Stimulated activated CD4-positive, alpha-beta T cell treated with anti-CD3 and anti-CD28 coated beads, Interleukin-1b, Interleukin-23, amount 100 ng/mL, for 1 hour (primary cell): ENCODE results near the gene PIMREG.
"Not testable (repeated sequence)": the region's sequence is repeated elsewhere in the genome, so short reads cannot be mapped to it uniquely, and the experiment has no call there.

Experiments used
- DNase-seq, 2 donors: peaks; one replicate each; pipeline ENCODE4 v3.0.0-alpha.2; 2020; ENCODE audit warnings: low read depth in 2 of 2

PIMREG gene

DNA sequence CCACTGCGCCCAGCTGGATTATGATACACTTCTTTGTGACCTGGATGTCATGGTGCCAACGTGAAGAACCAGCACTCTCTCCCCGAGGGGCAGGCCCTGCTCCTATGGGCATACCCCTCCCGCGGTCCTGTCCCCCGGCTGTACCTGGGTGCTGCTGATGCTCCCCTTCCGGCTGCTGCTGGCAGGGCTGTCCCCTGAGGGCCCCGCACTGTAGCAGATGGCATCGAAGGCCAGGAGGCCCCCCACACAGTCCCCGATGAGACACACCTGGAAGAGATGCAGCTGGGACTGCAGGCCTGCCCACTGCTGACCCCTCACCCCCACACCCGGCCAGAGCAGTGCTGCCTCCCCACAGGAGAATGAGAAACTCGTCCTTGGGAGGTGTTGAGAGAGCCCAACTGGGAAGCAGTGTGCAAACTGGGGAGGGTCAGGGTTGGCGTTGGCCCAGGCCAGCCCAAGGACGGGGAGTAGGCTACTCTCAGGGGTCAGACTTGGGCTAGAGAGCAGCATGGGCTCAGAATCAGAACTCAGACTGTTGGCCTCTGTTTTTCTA, 33.7 kb downstream of the PIMREG start:
- no peak for DNase-seq

DNA sequence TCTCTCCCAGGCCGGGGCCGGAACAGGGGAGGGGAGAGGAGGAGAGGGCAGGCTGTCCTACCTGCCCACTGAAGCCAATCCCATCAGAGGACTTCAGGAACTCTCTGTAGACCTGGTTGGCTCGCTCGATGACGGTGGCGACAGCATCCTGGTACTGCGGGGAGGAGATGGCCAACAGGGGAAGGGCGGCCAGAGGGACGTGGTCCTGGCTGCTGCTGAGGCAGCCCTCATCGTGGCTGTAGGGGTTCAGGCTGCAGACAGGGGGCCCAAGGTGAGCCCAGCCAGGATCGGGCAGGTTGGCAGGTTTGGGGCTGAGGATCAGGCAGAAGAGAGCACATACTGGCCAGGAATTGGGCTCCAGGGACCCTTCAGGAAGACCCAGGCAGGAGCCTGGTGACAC, 34.2 kb downstream of the PIMREG start:
- no peak for DNase-seq

- no peak for DNase-seq
Observed at GRCh38 chr17:6479622-6480302, 35.5 kb downstream of the PIMREG start.

GRCh38 chr17:6480303-6480675, 36.0 kb downstream of the PIMREG start:
- no peak for DNase-seq

DNA sequence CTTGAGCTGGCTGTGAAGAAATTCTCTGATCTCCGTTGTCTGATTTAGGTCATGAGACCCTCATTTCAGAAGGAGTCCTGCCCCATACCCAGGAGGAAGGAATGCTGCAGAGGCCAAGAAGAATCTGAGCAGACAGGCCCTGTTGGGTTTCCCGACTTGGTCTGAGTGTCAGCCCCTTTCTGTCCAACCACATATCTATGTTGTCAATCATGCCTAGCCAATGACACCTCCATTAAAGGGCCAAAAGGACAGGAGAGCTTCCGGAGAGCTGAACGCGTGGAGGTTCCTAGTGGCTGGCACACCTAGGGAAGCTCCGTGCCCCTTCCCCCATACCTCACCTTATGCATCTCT, 37.8 kb downstream of the PIMREG start:
- no peak for DNase-seq

- not testable (repeated sequence) for DNase-seq
Observed at GRCh38 chr17:6482796-6483195, 38.5 kb downstream of the PIMREG start.

DNA sequence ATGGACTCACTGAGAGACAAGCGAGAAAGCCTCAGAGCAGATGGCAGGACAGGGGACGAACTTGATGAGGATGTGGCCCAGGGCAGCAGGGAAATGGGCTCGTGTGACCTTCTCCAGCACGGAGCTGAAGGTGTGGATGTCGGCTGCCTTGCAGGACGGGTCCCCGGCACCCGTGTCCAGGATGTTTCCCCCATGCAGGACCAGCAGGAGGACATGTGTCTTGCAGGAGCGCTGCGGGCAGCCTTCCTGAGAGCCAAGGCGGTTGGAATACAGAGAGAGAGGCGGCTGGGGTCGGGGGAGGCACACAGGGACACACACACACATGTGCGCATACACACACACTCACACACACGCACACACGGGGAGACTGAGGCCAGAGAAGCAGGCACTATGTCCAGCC, 39.3 kb downstream of the PIMREG start:
- DNase-seq = no peak

GRCh38 chr17:6485646-6486412, 41.6 kb downstream of the PIMREG start:
- DNase-seq = no peak

- DNase-seq = no peak
Observed at GRCh38 chr17:6487251-6488007, 43.2 kb downstream of the PIMREG start.

GRCh38 chr17:6488008-6488539, 43.8 kb downstream of the PIMREG start:
- DNase-seq = no peak

- DNase-seq = no peak
Observed at GRCh38 chr17:6489016-6489550, 44.8 kb downstream of the PIMREG start.

DNA sequence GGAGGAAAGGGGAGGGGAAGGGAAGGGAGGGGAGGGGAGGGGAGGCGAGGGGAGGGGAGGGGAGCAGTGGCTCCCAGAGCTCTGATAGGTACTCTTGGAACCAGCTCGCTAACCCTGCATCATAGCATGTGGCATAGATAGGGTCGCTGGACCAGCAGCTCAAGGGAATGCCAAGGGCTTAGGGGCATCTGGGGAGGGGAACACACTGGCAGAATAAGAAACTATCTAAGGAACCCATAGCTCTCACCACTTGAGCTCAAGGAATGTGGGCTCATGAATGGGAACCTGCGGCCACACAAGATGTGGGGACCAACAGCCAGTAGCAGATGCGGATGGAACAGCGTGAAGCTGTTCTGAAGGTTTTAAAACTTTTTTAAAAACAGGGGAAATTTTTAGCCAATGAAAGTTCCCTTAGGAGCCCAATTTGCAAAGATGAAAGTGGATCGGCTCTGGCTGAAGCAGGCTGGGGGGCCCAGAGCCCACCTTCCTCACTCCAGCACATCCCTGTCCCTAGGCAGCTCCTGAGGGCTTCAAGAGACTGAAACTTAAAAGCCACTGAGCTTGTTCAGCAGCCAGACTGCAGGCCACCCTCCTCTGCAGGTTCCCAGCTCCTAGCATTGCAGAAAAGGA, 46.9 kb downstream of the PIMREG start:
- no peak for DNase-seq

GRCh38 chr17:6492892-6493674, 48.8 kb downstream of the PIMREG start:
- DNase-seq = no peak

DNA sequence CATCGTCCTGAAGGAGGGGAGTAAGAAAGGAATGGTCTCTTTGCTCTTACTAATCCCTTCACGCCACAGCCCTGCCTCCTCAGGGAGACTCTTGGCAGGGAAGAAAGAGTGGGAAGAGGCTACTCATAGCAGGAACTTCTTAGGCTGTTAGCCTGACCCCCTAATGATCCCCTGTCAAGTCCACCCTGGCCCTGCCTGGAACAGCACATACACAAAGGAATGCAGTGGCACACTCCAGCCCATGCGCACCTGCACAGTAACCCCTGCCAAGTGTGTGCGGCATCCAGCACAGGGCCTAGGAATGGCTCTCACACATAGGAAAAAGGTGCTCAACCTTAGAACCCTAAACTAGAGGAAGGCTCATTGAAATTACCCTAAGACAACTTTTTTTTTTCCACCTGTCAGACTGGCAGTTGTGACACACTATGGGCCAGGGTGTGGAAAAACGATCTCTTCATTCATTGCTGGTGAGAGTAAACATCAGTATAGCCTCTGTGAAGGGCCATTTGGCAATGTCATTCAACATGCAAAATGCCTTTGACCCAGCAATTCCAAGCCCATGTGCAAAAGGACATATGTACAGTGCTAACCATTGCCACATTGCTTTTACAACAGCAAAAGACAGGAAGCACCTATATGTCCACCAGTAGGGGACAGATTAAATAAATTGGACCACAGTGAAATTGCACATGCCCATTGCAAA, 50.1 kb downstream of the PIMREG start:
- DNase-seq = no peak

GRCh38 chr17:6495450-6496115, 51.3 kb downstream of the PIMREG start:
- DNase-seq = no peak

DNA sequence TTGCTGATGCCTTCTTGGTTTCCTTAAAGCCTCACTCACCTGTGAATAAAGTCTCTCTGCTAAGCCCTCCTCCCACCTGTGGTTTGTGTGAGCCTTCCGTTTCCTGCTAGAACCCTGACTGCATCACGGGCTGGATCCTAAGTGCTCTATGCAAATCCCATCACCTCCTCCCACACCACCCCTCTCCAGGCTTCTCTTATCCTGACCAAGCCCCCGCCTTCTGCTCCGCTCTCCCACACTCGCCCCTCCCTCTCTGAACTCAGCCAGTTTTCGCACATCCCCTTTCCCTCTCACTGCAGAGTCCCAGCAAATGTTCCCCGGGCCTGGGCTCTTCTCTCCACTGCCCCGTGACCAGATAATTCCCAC, 51.8 kb downstream of the PIMREG start:
- no peak for DNase-seq

DNA sequence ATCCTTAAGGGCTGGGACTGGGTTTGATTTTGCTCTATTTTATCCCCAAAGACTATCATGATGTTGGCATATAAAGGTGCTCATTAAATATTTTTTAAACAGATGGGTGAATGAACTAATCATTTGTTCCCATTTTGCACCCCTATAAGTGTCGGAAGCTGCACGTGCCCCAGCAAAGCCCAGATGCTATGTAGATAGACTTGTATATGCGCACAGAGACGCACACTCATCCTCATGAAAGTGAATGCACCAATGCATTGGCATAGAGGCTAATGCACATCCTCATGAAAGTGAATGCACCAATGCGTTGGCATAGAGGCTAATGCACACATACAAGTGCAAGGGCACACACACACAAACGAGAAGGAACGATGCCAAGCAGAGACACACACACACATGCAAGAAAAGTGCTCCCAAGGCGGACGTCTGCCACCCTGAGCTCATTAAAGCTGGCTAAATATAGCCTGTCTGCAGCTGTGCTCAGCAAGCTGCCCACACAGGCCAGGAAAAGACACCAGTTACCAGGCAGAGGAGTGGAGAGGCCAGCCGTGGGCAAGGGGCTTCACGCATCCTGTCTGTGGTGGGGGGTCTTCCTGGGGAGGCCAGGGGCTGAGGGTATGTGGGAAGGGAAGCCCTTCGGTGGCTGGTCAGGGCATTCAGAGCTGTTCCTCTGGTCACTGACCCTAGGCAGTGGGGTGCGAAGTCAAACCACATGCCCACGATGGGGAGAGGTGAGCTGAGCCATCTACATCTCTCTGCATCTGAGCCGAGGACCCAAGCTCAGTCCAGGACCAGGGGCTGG, 52.6 kb downstream of the PIMREG start:
- no peak for DNase-seq

GRCh38 chr17:6497496-6498221, 53.4 kb downstream of the PIMREG start:
- DNase-seq = no peak
